Activated CD4-positive, CD25-positive, alpha-beta regulatory T cell treated with anti-CD3 and anti-CD28 coated beads, Interleukin-2, amount 50 U/mL, for 24 hours (primary cell): Measurements from ENCODE around the gene MBNL2.

ENCODE experiments used
- ATAC-seq, 2 donors: fragments of 150-1000 bp; cut with Tn5 transposase; one replicate each; pipeline ENCODE4 v1.10.0; 2021; ENCODE audit warnings: mild to moderate bottlenecking in 1 of 2, moderate library complexity in 1 of 2

Gene MBNL2

GRCh38 chr13:97353927-97354675 lies 132.0 kb downstream of the MBNL2 start:
- no peak for ATAC-seq

- no peak for ATAC-seq
These were observed 132.7 kb downstream of the MBNL2 start for GRCh38 chr13:97354808-97355207.

GRCh38 chr13:97356592-97356991 lies 134.5 kb downstream of the MBNL2 start:
- ATAC-seq = no peak

- ATAC-seq = peak; percentile 71 to 80
These were observed 137.3 kb downstream of the MBNL2 start for GRCh38 chr13:97359181-97360057.

- no peak for ATAC-seq
These were observed 138.5 kb downstream of the MBNL2 start for GRCh38 chr13:97360610-97361009.

GRCh38 chr13:97364031-97364430 lies 141.9 kb downstream of the MBNL2 start:
- no peak for ATAC-seq

GRCh38 chr13:97364827-97365226 lies 142.7 kb downstream of the MBNL2 start:
- ATAC-seq = peak in 1 of 2 donors; percentile 41

GRCh38 chr13:97366172-97366688 lies 144.1 kb downstream of the MBNL2 start:
- ATAC-seq = no peak

GRCh38 chr13:97367016-97367822 lies 145.1 kb downstream of the MBNL2 start:
- no peak for ATAC-seq

GRCh38 chr13:97369261-97369893 lies 147.2 kb downstream of the MBNL2 start:
- peak; percentile 27 to 44 for ATAC-seq

- no peak for ATAC-seq
These were observed 149.5 kb downstream of the MBNL2 start for GRCh38 chr13:97371486-97372109.

GRCh38 chr13:97372936-97373335 lies 150.8 kb downstream of the MBNL2 start:
- ATAC-seq = no peak

- no peak for ATAC-seq
These were observed 151.7 kb downstream of the MBNL2 start for GRCh38 chr13:97373787-97374186.

GRCh38 chr13:97376981-97377380 lies 154.8 kb downstream of the MBNL2 start:
- ATAC-seq = no peak

- no peak for ATAC-seq
These were observed 157.3 kb downstream of the MBNL2 start for GRCh38 chr13:97379386-97379785.

GRCh38 chr13:97380696-97381095 lies 158.6 kb downstream of the MBNL2 start:
- ATAC-seq = no peak

GRCh38 chr13:97381189-97381588 lies 159.1 kb downstream of the MBNL2 start:
- no peak for ATAC-seq

GRCh38 chr13:97382276-97382675 lies 160.1 kb downstream of the MBNL2 start:
- ATAC-seq = no peak

- no peak for ATAC-seq
These were observed 162.2 kb downstream of the MBNL2 start for GRCh38 chr13:97384371-97384770.

GRCh38 chr13:97385146-97385545 lies 163.0 kb downstream of the MBNL2 start:
- ATAC-seq = no peak

- no peak for ATAC-seq
These were observed 163.7 kb downstream of the MBNL2 start for GRCh38 chr13:97385854-97386253.
